Measurements from ENCODE around the gene CHST15. TPM values are rescaled to one million over a fixed set of nuclear protein-coding genes. Genes with fewer than 3 reads are reported as not detected.

Gene CHST15
- total RNA-seq, 4 donors from 2014 or later = 16.8 to 75.6 (median 26.3) TPM

DNA sequence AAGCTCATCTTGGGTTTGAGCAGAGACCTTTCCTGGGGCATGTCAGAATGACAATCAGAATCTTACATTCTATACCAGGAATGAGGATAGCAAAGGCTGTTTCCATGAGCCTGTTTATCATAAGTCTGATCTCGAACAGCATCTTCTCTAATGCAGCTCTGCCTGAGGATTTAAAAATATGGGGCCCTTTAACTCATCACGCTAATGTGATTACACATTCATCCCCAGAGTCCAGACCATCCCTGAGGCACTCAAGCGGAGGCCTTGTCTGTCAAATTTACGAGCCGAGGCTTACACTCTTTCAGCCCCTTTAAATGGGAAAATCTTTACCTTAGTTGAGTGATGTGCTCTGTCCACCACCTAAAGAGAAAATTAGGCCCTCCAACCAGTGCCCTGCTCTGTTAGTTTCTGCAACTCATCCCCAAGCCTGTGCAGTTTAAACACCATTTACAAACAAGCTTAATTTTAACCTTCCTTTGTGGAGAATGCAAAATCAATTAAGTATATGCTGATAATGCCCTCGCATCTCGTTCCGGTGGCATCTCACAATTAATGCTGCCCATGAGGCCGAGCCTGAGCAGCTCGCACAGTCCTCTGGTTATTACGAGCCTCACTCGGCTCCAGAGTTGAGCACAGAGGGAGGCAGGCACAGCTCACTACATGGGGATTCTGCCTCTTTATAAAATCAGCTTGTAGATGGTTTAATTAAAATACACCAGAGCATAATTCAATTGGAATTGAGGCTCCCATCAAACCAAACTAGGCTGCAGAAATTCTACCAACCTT is 16.0 kb downstream of the CHST15 start:
- TF ChIP-seq, protein P1, sequence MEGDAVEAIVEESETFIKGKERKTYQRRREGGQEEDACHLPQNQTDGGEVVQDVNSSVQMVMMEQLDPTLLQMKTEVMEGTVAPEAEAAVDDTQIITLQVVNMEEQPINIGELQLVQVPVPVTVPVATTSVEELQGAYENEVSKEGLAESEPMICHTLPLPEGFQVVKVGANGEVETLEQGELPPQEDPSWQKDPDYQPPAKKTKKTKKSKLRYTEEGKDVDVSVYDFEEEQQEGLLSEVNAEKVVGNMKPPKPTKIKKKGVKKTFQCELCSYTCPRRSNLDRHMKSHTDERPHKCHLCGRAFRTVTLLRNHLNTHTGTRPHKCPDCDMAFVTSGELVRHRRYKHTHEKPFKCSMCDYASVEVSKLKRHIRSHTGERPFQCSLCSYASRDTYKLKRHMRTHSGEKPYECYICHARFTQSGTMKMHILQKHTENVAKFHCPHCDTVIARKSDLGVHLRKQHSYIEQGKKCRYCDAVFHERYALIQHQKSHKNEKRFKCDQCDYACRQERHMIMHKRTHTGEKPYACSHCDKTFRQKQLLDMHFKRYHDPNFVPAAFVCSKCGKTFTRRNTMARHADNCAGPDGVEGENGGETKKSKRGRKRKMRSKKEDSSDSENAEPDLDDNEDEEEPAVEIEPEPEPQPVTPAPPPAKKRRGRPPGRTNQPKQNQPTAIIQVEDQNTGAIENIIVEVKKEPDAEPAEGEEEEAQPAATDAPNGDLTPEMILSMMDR (IDR thresholded peaks at IDR 0.05; ENCODE audit: low read depth) = no peak

DNA sequence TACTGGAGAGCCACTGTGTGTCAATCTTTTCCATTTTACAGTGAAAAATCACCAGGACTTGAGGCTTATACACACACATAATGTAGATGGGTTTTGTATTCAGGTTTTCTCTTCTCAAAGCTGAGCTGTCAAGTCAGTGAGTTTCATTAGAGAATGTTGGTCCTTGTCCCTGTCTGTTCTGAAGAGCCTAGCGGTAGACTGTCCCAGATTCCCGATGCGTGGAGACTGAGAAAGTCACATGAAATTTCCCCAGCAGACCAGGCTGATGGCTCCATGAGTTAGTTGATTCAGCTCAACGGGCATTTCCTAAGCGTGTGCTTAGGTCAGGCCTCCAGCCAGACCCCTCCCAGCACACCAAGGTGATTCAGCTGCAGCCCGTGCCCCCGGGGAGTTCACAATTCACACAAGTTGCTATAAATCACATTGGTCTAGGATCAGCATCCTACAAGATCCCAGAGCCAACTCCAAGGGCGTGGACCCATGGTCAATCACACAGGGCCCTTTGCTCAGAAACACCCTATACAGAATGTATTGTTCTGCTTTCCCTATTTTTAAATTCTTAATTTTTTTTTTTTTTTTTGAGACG is 17.2 kb downstream of the CHST15 start:
- TF ChIP-seq, protein P1 (IDR thresholded peaks at IDR 0.05; ENCODE audit: low read depth) = no peak

DNA sequence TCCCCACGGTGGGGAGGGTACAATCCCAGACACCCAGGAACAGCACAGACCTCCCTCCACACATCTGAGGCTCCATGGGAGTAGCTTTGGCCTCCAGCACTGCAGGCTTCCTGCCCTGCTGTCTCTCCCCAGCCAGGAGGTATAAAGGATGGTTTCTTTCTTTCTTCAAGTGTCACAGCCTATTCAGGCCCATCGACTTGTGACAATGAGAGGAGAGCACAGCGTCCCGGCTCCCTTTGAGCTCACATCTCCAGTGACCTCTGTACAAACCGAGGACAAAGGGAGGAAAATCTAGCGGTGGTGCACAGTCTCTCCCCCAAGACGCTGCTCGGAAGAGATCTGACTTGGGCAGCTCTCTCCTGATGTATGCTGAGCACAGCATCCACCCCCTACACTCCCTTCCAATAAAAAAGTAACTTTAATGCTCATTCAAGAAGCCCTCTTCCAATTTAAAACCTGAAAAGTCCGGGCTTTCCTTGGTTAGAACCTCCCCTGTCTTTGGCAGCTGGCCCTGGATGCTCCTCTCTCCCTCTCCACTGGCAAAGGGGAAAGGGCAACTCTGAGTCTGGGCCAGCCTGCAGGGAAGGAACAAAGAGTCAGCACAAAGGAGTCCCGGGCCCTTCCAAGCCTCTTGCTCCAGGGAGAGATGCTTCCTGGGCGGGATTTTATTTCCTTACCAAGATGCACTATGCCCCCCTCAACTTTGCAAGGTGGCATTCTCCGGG is 18.0 kb downstream of the CHST15 start:
- TF ChIP-seq, protein P1 (IDR thresholded peaks at IDR 0.05; ENCODE audit: low read depth) = no peak

DNA sequence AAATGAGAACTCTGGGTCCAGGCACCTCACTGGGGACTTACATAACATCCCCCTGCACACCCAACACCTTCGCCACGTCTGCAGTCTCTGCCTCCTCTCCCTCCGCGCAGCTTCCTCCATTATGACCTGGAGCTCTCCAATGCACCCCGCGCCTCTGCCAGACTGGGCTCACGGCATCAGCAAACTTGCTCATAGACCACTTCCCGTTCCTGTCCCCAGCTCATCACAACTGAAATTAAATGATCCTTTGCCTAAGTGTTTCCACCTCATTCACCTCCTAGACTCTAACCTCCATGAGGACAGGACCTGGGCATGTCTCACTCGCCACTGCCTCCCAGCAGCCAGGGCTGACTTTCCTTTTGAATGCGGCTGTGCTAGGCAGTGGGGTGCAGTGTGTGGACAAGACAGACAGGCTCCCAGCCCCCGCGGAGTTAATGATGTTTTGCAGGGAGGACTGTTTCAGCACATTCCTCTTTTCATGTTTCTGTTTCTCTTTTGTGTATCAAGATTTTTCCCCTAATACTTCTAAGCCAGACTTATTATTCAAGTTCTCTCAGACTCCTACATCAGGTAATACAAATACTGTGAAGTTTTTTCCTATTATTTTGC is 18.8 kb downstream of the CHST15 start:
- TF ChIP-seq, protein P1 (IDR thresholded peaks at IDR 0.05; ENCODE audit: low read depth) = no peak

DNA sequence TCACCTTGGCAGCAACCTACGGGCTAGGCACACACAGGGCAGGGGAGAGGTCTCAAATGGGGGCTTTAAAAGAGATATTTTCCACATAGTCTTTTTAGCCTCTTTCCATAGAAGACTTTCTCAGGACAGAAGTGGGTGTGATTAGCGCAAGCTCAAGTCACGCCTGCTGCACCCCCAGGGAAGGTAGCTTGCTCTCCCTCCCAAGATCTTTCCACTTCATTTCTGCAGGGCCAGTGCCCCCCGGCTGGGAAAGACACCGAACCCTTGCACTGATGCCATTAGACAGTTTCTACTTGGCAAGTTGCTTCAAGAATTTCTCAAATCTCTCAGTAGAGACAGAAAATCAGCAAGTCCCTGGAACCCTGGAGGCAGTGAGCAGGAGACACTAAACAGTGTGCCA is 19.4 kb downstream of the CHST15 start:
- TF ChIP-seq, protein P1 (IDR thresholded peaks at IDR 0.05; ENCODE audit: low read depth) = no peak

DNA sequence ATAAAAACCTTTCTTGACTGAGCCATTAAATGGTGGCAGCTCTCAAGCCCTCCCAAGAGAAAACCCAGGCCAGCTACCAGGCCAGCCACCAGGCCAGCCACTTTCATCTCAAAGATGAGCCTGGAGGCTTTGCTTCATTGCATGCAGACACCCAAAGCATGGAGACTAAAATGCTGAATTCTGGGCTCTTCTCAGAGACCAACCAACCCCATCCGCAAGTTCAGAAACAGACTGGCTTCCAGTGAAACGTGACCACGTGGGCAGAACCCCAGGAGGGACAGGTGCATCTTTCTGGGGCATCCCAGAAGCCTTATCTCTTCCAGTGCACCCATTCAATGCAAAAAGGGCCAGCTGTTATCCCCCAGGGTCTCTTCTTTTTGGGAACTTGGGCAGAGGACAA is 20.9 kb downstream of the CHST15 start:
- TF ChIP-seq, protein P1 (IDR thresholded peaks at IDR 0.05; ENCODE audit: low read depth) = no peak

DNA sequence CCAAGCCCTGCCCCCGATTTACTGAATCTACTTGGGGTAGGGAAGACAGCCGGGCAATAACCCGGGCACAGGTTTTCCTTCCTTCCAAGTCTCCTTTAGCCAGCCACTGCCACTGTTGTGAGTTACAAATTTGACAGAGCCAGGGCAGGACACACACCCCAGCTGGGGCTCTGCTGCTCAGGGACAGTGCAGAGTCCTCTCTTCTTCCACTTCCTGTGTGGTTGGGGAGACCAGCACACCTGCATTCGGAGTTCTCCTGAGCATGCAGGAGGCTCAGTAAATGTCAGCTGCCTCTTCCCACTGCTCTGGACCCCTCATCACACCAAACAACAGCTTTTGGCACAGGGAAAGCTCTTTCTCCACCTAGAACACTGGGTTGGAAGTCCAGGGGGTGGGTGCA is 21.3 kb downstream of the CHST15 start:
- TF ChIP-seq, protein P1 (IDR thresholded peaks at IDR 0.05; ENCODE audit: low read depth) = no peak

Measured in subcutaneous adipose tissue (tissue), 4 donors.